Amniotic stem cell (primary cell): ENCODE measurements around the gene GNG11.
A peak's percentile ranks its signal among the peaks of the same experiment; 100 is the strongest.
"Not testable (repeated sequence)": the region's sequence is repeated elsewhere in the genome, so short reads cannot be mapped to it uniquely, and the experiment has no call there.

Experiments used
- DNase-seq: peaks from one replicate; lab custom pipeline; 2025; lab: John Stamatoyannopoulos, UW

The GNG11 gene

GRCh38 chr7:93921607-93922566 lies at the start of gene GNG11:
GNG11 (plus strand) TSS chr7:93921735; CDS start chr7:93922138, 403 bp downstream.
- peak; percentile 29 for DNase-seq

GRCh38 chr7:93873998-93874574 lies 47.4 kb upstream of the GNG11 start:
- DNase-seq, result no peak

GRCh38 chr7:93877742-93878141 lies 43.8 kb upstream of the GNG11 start:
- no peak for DNase-seq

GRCh38 chr7:93879356-93879755 lies 42.2 kb upstream of the GNG11 start:
- no peak for DNase-seq

GRCh38 chr7:93882468-93882867 lies 39.1 kb upstream of the GNG11 start:
- no peak for DNase-seq

- DNase-seq, result no peak
These were observed 38.2 kb upstream of the GNG11 start for GRCh38 chr7:93883078-93883916.

- no peak for DNase-seq
These were observed 37.6 kb upstream of the GNG11 start for GRCh38 chr7:93883917-93884345.

- no peak for DNase-seq
These were observed 37.0 kb upstream of the GNG11 start for GRCh38 chr7:93884541-93884940.

GRCh38 chr7:93889261-93889660 lies 32.3 kb upstream of the GNG11 start:
- DNase-seq, result peak; percentile 26

GRCh38 chr7:93890041-93890463 lies 31.5 kb upstream of the GNG11 start:
- no peak for DNase-seq

- peak; percentile 66 for DNase-seq
These were observed 31.0 kb upstream of the GNG11 start, which contains the start of gene TFPI2 for GRCh38 chr7:93890464-93891068. TFPI2 (minus strand) TSS chr7:93890753; CDS start chr7:93890678, 75 bp downstream.

- DNase-seq, result no peak
These were observed 27.1 kb upstream of the GNG11 start for GRCh38 chr7:93894426-93894825.

- no peak for DNase-seq
These were observed 26.4 kb upstream of the GNG11 start for GRCh38 chr7:93894966-93895640.

GRCh38 chr7:93895859-93896600 lies 25.5 kb upstream of the GNG11 start:
- no peak for DNase-seq

- DNase-seq, result no peak
These were observed 23.9 kb upstream of the GNG11 start for GRCh38 chr7:93897680-93898079.

GRCh38 chr7:93902777-93903423 lies 18.6 kb upstream of the GNG11 start:
- no peak for DNase-seq

GRCh38 chr7:93906267-93906666 lies 15.3 kb upstream of the GNG11 start, which contains the start of gene GNGT1:
GNGT1 (plus strand) TSS chr7:93906567; CDS start chr7:93906747, 180 bp downstream.
- DNase-seq, result no peak

- no peak for DNase-seq
These were observed 11.2 kb upstream of the GNG11 start for GRCh38 chr7:93910076-93910994.

GRCh38 chr7:93911242-93911641 lies 10.3 kb upstream of the GNG11 start:
- not testable (repeated sequence) for DNase-seq
